K562 (cell line): ENCODE measurements around the gene RPF1. TPM values are rescaled to one million over a fixed set of nuclear protein-coding genes. Genes with fewer than 3 reads are reported as not detected.

Experiments
- ATAC-seq: fragments of 200-7000 bp; cut with Tn5 transposase; 3 replicates; pipeline ENCODE4 v1.9.1; 2020; ENCODE audit warnings: moderate library complexity
- BruUV-seq: library from RNA; stranded (reverse); fragments of 400-500 nt; replicated peaks from 2 replicates; lab custom pipeline; 2021; lab: Mats Ljungman, UMichigan
- CTCF ChIA-PET: fragments of 300-600 bp; formaldehyde crosslinking; extraction: SDS; loops from one replicate; lab custom pipeline; 2021; ENCODE audit warnings: low intra/inter-chr PET ratio; lab: Yijun Ruan, JAX
- POLR2A ChIA-PET: fragments of 300-600, 350-650 bp; sonication (Branson Sonifier 250); formaldehyde crosslinking; extraction: SDS; loops from one replicate; lab custom pipeline; 2021; ENCODE audit warnings: antibody characterized with exemption, inconsistent platforms; lab: Yijun Ruan, JAX
- DNase-seq, 4 experiments: peaks; one replicate each; pipeline versions ENCODE4 v3.0.0 to v3.0.0-alpha.2; 2011 to 2018; ENCODE audit warnings: low spot score in 3 of 4, mixed read lengths in 3 of 4; ENCODE audit errors: extremely low read depth in 1 of 4
- FAIRE-seq: peaks from 2 replicates; lab custom pipeline; 2011; peaks lifted over from hg19 to GRCh38; lab: Jason Lieb, UNC
- H2AFZ ChIP-seq: 2 replicates; pipeline ENCODE4 v1.6.0; 2011; ENCODE audit warnings: low read depth, low read length, control low read depth, inconsistent platforms
- H3K27ac ChIP-seq: fragments of 200-600 bp; 3 replicates; pipeline ENCODE4 v1.8.0; 2011; ENCODE audit warnings: low read depth, mild to moderate bottlenecking, control low read depth, inconsistent platforms, low read length, moderate library complexity, mixed read lengths; ENCODE audit errors: extremely low read depth
- H3K27me3 ChIP-seq, 2 experiments: fragments of 300-600 bp in 1 of 2; 2 replicates in 1 of 2; 3 replicates in 1 of 2; pipeline versions ENCODE4 v1.6.0 to v1.8.0; 2011; ENCODE audit warnings: inconsistent platforms in 2 of 2, low read length in 2 of 2, mild to moderate bottlenecking in 1 of 2, mixed read lengths in 1 of 2, moderate library complexity in 1 of 2; ENCODE audit not compliant: control insufficient read depth in 2 of 2, insufficient read depth in 2 of 2
- H3K36me3 ChIP-seq: fragments of 300-600 bp; 3 replicates; pipeline ENCODE4 v1.8.0; 2011; ENCODE audit warnings: mild to moderate bottlenecking, low read length, inconsistent platforms; ENCODE audit not compliant: control insufficient read depth, insufficient read depth
- H3K4me1 ChIP-seq, 2 experiments: fragments of 200-600 bp in 1 of 2; replicated peaks in 1 of 2; 2 replicates in 1 of 2; 3 replicates in 1 of 2; pipeline versions ENCODE4 v1.5.1 to v1.8.0; 2011; ENCODE audit warnings: inconsistent platforms in 2 of 2, low read length in 2 of 2, mild to moderate bottlenecking in 1 of 2, mixed read lengths in 1 of 2, moderate library complexity in 1 of 2; ENCODE audit not compliant: control insufficient read depth in 2 of 2, insufficient read depth in 2 of 2
- H3K4me2 ChIP-seq: 2 replicates; pipeline ENCODE4 v1.6.1; 2011; ENCODE audit warnings: low read length, control low read depth, inconsistent platforms, mixed read lengths; ENCODE audit not compliant: insufficient read depth
- H3K4me3 ChIP-seq: fragments of 200-600 bp; sonication (generic), shearing (Covaris generic); 2 replicates; pipeline ENCODE4 v1.5.1; 2016; ENCODE audit warnings: control low read depth, inconsistent platforms
- H3K79me2 ChIP-seq: fragments of 200-600 bp; 3 replicates; pipeline ENCODE4 v1.8.0; 2011; ENCODE audit warnings: low read length, inconsistent platforms; ENCODE audit not compliant: control insufficient read depth, insufficient read depth
- H3K9ac ChIP-seq, 2 experiments: 2 replicates each; pipeline versions ENCODE4 v1.6.0 to v1.6.1; 2011; ENCODE audit warnings: low read depth in 2 of 2, low read length in 2 of 2, control low read depth in 1 of 2, inconsistent platforms in 1 of 2, mild to moderate bottlenecking in 1 of 2, mixed read lengths in 1 of 2; ENCODE audit not compliant: insufficient read depth in 1 of 2
- H3K9me1 ChIP-seq: one replicate; pipeline ENCODE4 v1.6.0; 2011; ENCODE audit warnings: inconsistent platforms, mild to moderate bottlenecking, low read length, moderate library complexity; ENCODE audit not compliant: control insufficient read depth, insufficient read depth
- H3K9me3 ChIP-seq: replicated peaks from 2 replicates; pipeline ENCODE4 v1.5.1; 2011; ENCODE audit warnings: low read depth, low read length, inconsistent platforms; ENCODE audit not compliant: control insufficient read depth, insufficient read depth
- H4K20me1 ChIP-seq: replicated peaks from 2 replicates; pipeline ENCODE4 v1.6.1; 2011; ENCODE audit warnings: low read length, inconsistent platforms, mixed read lengths; ENCODE audit not compliant: control insufficient read depth, insufficient read depth
- E2F1 ChIP-seq: sonication (generic); formaldehyde crosslinking; IDR thresholded peaks from 2 replicates; pipeline ENCODE4 v1.8.1; 2023; ENCODE audit warnings: mild to moderate bottlenecking, missing genetic modification reagents, moderate library complexity
- POU5F1 ChIP-seq: fragments of 150-350 bp; IDR thresholded peaks from 2 replicates; pipeline ENCODE4 v1.6.1; 2014; ENCODE audit warnings: borderline replicate concordance, low read length, low read depth, mild to moderate bottlenecking; ENCODE audit not compliant: partially characterized antibody
- PREB ChIP-seq: sonication (generic); formaldehyde crosslinking; IDR thresholded peaks from 2 replicates; pipeline ENCODE4 v1.8.1; 2023; ENCODE audit warnings: mild to moderate bottlenecking, missing genetic modification reagents
- SAFB ChIP-seq: fragments of 200-400 bp; formaldehyde crosslinking; IDR thresholded peaks from 2 replicates; pipeline ENCODE4 v1.6.1; 2017; ENCODE audit warnings: low read depth, low read length, borderline replicate concordance
- TAF1 ChIP-seq: IDR thresholded peaks from 2 replicates; pipeline ENCODE4 v1.6.1; 2011; ENCODE audit warnings: mild to moderate bottlenecking, low read length, moderate library complexity; ENCODE audit not compliant: insufficient read depth, control insufficient read depth, severe bottlenecking; ENCODE audit errors: extremely low read depth
- WGBS: fragments of 100-300 bp; shearing (Covaris generic); methylation state at CpG from one replicate; pipeline ENCODE4 v1.1.6; 2016; ENCODE audit warnings: low coverage, mixed read lengths; ENCODE audit not compliant: insufficient coverage; ENCODE audit errors: missing lambda C conversion rate; 5-methylcytosine and 5-hydroxymethylcytosine counted together
- in situ Hi-C: fragments of 300-500 bp; cut with MboI; formaldehyde crosslinking; loops from 4 replicates; pipeline ENCODE4 v1.15.0; 2018; ENCODE audit warnings: inconsistent platforms, mixed read lengths
- intact Hi-C: fragments of 100-400 bp; cut with micrococcal nuclease; formaldehyde crosslinking; loops from 2 replicates; pipeline ENCODE4 v1.14.2; 2022
- polyA plus RNA-seq, 8 experiments: library from polyadenylated mRNA; depleted of rRNA in 4 of 8; stranded (reverse) in 5 of 8; unstranded in 3 of 8; fragments of >200 nt; fragmentation: Nextera tagmentation in 2 of 8; fragmentation: Illumina TruSeq in 1 of 8; extraction: Ambion mirVana in 2 of 8; extraction: Trizol in 1 of 8; gene quantifications; 2 replicates each; pipeline versions ENCODE4 v1.2.1 to v1.2.3, GENCODE V29; 2011 to 2014; ENCODE audit warnings: inconsistent platforms in 1 of 8, missing spikeins in 1 of 8
- total RNA-seq, 7 experiments: library from RNA; depleted of rRNA in 6 of 7; stranded (reverse); fragments of >200 nt in 6 of 7; fragmentation: Illumina TruSeq in 2 of 7; extraction: Trizol in 2 of 7; gene quantifications; 2 replicates each; pipeline versions ENCODE4 v1.2.1 to v1.2.3, GENCODE V29; 2011 to 2021; ENCODE audit warnings: low replicate concordance in 1 of 7
- TF ChIP-seq, protein P1 (sequence below): fragments of 450-650 bp; conservative IDR thresholded peaks from 2 replicates; pipeline ENCODE4 v1.6.1; 2016; ENCODE audit warnings: missing genetic modification characterization, low read depth, mild to moderate bottlenecking, control low read depth, missing compliant biosample characterization
- TF ChIP-seq, protein P2 (sequence below): fragments of 250-450 bp; sonication (Bioruptor Pico); IDR thresholded peaks from 2 replicates; pipeline ENCODE4 v1.5.1; 2021; ENCODE audit warnings: mild to moderate bottlenecking
- TF ChIP-seq, protein P3 (sequence below), 2 experiments: IDR thresholded peaks; 2 replicates each; pipeline ENCODE4 v1.6.1; 2011; ENCODE audit warnings: borderline replicate concordance in 1 of 2, control low read depth in 1 of 2, low read depth in 1 of 2, low read length in 1 of 2, mild to moderate bottlenecking in 1 of 2, mixed read lengths in 1 of 2, moderate library complexity in 1 of 2; ENCODE audit not compliant: insufficient read depth in 1 of 2, insufficient read length in 1 of 2, poor library complexity in 1 of 2, severe bottlenecking in 1 of 2; ENCODE audit errors: extremely low read depth in 1 of 2
- TF ChIP-seq, protein P4 (sequence below): fragments of 450-650 bp; formaldehyde crosslinking; IDR thresholded peaks from 2 replicates; pipeline ENCODE4 v1.4.0; 2022; ENCODE audit warnings: mild to moderate bottlenecking, moderate library complexity

The RPF1 gene
- total and polyA plus RNA-seq, 9 of the 15 experiments (the other 6 are each of a cell fraction or from before 2014, with no cell fraction given), result 52.4 to 156 (median 90.2) TPM

DNA sequence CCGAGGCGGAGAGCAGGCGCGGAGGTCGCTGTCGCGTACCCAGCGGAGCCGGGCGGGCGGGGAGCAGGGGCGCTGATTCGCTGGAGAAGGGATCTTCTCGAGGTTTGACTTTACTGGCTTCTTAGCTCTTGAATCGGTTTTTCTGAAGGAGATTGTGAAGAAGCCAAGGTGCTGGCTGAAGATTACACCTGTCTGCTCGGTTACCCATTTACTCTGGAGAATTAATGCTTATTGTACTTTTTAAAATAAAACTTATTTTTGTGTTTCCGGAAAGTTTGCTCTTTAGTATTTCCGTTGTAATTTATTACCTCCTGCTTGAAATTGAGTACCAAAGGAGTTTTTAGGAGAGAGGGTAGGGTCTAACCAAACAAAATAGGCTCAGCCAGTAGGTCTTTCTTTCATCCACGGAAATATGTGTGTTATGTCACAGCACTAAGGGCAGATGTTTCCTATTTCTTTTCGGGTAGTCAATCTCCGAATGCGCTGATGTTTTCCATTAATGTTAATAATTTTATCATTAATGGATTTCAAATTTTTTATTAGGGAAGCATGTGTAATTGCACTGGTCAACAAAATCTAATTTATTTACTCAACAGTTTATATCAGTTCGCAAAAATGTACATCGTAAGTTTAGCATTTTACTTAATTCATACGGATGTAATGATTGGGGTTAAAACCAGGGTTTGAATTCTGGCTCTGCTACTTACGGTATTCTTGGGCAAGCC, 27.8 kb downstream of the RPF1 start:
- TSS peak; percentile 70 for BruUV-seq
- POLR2A ChIA-PET, result interaction anchor here (0.8 to 4.1 kb wide), 18 partner anchors 9 to 343 kb away, joined by 3 to 34 read pairs (median 4); partner anchors contain the start of gene CTBS
- Histone ChIP-seq H3K9me3 (no peaks in the 10 kb centered on the region; the same call in 1 of the 2 replicates), H3K9ac (peak overlapping the region; percentile 98 to 99), H3K36me3 (peaks cover 31% of the 10 kb centered on the region), H3K27me3 (no peaks in the 10 kb centered on the region), H4K20me1 (peaks cover 18% of the 10 kb centered on the region), H2AFZ (peak overlapping the region; percentile 91), H3K4me1 (peaks cover 4 to 10% of the 10 kb centered on the region in 2 experiments; a peak in 4 of 5 replicates), H3K4me3 (peak overlapping the region; percentile 69), H3K27ac (peak overlapping the region; percentile 97), H3K4me2 (peak overlapping the region; percentile 73), H3K9me1 (no peaks in the 10 kb centered on the region), H3K79me2 (peaks cover 62% of the 10 kb centered on the region)
- under 1% methylated on average over 25 of the region's 26 CpGs for WGBS
- ATAC-seq (no peak), DNase-seq (peak in 1 of 4 experiments; percentile 6), FAIRE-seq (no peak)
- in situ Hi-C loops (no loop called here), intact Hi-C loops (loop anchor here (1.0 to 10.0 kb wide), 5 partner anchors 28 to 202 kb away; partner anchors contain the start of genes RPF1 and SAMD13)
- CTCF ChIA-PET, result no interaction called here
- TF ChIP-seq, protein P1, sequence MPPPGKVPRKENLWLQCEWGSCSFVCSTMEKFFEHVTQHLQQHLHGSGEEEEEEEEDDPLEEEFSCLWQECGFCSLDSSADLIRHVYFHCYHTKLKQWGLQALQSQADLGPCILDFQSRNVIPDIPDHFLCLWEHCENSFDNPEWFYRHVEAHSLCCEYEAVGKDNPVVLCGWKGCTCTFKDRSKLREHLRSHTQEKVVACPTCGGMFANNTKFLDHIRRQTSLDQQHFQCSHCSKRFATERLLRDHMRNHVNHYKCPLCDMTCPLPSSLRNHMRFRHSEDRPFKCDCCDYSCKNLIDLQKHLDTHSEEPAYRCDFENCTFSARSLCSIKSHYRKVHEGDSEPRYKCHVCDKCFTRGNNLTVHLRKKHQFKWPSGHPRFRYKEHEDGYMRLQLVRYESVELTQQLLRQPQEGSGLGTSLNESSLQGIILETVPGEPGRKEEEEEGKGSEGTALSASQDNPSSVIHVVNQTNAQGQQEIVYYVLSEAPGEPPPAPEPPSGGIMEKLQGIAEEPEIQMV (tag), result peak; percentile 97
- TF ChIP-seq TAF1 (peak; percentile 72), SAFB (no peak), POU5F1 (no peak), PREB (CRISPR knock-in tag) (no peak), E2F1 (CRISPR knock-in tag) (no peak)
- TF ChIP-seq, protein P2, sequence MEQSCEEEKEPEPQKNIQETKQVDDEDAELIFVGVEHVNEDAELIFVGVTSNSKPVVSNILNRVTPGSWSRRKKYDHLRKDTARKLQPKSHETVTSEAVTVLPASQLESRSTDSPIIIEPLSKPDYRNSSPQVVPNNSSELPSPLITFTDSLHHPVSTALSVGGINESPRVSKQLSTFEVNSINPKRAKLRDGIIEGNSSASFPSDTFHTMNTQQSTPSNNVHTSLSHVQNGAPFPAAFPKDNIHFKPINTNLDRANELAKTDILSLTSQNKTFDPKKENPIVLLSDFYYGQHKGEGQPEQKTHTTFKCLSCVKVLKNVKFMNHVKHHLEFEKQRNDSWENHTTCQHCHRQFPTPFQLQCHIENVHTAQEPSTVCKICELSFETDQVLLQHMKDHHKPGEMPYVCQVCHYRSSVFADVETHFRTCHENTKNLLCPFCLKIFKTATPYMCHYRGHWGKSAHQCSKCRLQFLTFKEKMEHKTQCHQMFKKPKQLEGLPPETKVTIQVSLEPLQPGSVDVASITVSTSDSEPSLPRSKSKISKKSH (CRISPR knock-in tag), result no peak
- TF ChIP-seq, protein P3, sequence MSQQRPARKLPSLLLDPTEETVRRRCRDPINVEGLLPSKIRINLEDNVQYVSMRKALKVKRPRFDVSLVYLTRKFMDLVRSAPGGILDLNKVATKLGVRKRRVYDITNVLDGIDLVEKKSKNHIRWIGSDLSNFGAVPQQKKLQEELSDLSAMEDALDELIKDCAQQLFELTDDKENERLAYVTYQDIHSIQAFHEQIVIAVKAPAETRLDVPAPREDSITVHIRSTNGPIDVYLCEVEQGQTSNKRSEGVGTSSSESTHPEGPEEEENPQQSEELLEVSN (IDR thresholded peaks at IDR 0.05; ENCODE audit: borderline replicate concordance in 1 of 2, extremely low read depth in 1 of 2, insufficient read depth in 1 of 2, insufficient read length in 1 of 2, low read depth in 1 of 2, low read length in 1 of 2, poor library complexity in 1 of 2, severe bottlenecking in 1 of 2), result peak in 1 of 2 experiments; percentile 79
- TF ChIP-seq, protein P4, sequence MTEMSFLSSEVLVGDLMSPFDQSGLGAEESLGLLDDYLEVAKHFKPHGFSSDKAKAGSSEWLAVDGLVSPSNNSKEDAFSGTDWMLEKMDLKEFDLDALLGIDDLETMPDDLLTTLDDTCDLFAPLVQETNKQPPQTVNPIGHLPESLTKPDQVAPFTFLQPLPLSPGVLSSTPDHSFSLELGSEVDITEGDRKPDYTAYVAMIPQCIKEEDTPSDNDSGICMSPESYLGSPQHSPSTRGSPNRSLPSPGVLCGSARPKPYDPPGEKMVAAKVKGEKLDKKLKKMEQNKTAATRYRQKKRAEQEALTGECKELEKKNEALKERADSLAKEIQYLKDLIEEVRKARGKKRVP, result no peak
